Measurements from ENCODE around the gene PCDHB10.
"Not testable (repeated sequence)": the region's sequence is repeated elsewhere in the genome, so short reads cannot be mapped to it uniquely, and the experiment has no call there.

The PCDHB10 gene

GRCh38 chr5:141188682-141189081 is 3.5 kb upstream of the PCDHB10 start:
- not testable (repeated sequence) for DNase-seq

GRCh38 chr5:141189131-141189530 is 3.0 kb upstream of the PCDHB10 start:
- not testable (repeated sequence) for DNase-seq

GRCh38 chr5:141194332-141194731 is 2.2 kb downstream of the PCDHB10 start:
- not testable (repeated sequence) for DNase-seq

- DNase-seq, result no peak
These were observed 4.2 kb downstream of the PCDHB10 start for GRCh38 chr5:141196363-141196762.

GRCh38 chr5:141199359-141200235 is 7.4 kb downstream of the PCDHB10 start, which contains the start of gene PCDHB11:
Gene PCDHB11 (plus strand): TSS chr5:141199627. CDS start chr5:141199775, 148 bp downstream.
- DNase-seq, result peak in 1 of 14 donors; percentile 3

GRCh38 chr5:141201126-141201525 is 9.0 kb downstream of the PCDHB10 start:
- not testable (repeated sequence) for DNase-seq

- not testable (repeated sequence) for DNase-seq
These were observed 9.5 kb downstream of the PCDHB10 start for GRCh38 chr5:141201646-141202045.

- peak in 1 of 14 donors; percentile 29 for DNase-seq
These were observed 16.3 kb downstream of the PCDHB10 start, which contains the start of gene PCDHB12 for GRCh38 chr5:141208478-141208877. Gene PCDHB12 (plus strand): TSS chr5:141208719. CDS start chr5:141208908, 189 bp downstream.

GRCh38 chr5:141210281-141210680 is 18.1 kb downstream of the PCDHB10 start:
- DNase-seq, result not testable (repeated sequence)

GRCh38 chr5:141210849-141211248 is 18.7 kb downstream of the PCDHB10 start:
- DNase-seq, result not testable (repeated sequence)

- peak in 3 of 14 donors; percentile 6 to 12 (median 7) for DNase-seq
These were observed 21.6 kb downstream of the PCDHB10 start, which contains the start of gene PCDHB13 for GRCh38 chr5:141213656-141214339. Gene PCDHB13 (plus strand): TSS chr5:141213919. CDS start chr5:141214124, 205 bp downstream.

- DNase-seq, result not testable (repeated sequence)
These were observed 22.4 kb downstream of the PCDHB10 start for GRCh38 chr5:141214583-141214982.

GRCh38 chr5:141215504-141215903 is 23.4 kb downstream of the PCDHB10 start:
- not testable (repeated sequence) for DNase-seq

- DNase-seq, result not testable (repeated sequence)
These were observed 23.9 kb downstream of the PCDHB10 start for GRCh38 chr5:141216035-141216434.

GRCh38 chr5:141223112-141223783 is 31.1 kb downstream of the PCDHB10 start, which contains the start of gene PCDHB14:
Gene PCDHB14 (plus strand): TSS chr5:141223343. CDS start chr5:141223506, 163 bp downstream.
- peak in 2 of 14 donors; percentile 1 to 13 for DNase-seq

GRCh38 chr5:141224844-141225243 is 32.7 kb downstream of the PCDHB10 start:
- DNase-seq, result not testable (repeated sequence)

- DNase-seq, result not testable (repeated sequence)
These were observed 33.3 kb downstream of the PCDHB10 start for GRCh38 chr5:141225421-141225820.

- no peak for DNase-seq
These were observed 42.0 kb downstream of the PCDHB10 start for GRCh38 chr5:141234109-141234667.

GRCh38 chr5:141235922-141236321 is 43.8 kb downstream of the PCDHB10 start:
- DNase-seq, result not testable (repeated sequence)

- DNase-seq, result no peak
These were observed 44.6 kb downstream of the PCDHB10 start for GRCh38 chr5:141236516-141237313.

- DNase-seq, result no peak
These were observed 49.3 kb downstream of the PCDHB10 start for GRCh38 chr5:141241496-141241895.

All from C1 segment of cervical spinal cord (tissue), 14 donors.